Right atrium auricular region (tissue), 2 donors: Measurements from ENCODE around the gene TMEM53. TPM values are rescaled to one million over a fixed set of nuclear protein-coding genes. Genes with fewer than 3 reads are reported as not detected.
A peak's percentile ranks its signal among the peaks of the same experiment; 100 is the strongest.

Experiments
- DNase-seq: peaks from one replicate; pipeline ENCODE4 v3.0.0-alpha.2; 2019; ENCODE audit warnings: low spot score
- H3K27ac ChIP-seq, 2 donors: fragments of 200-600 bp; sonication (generic); 1 replicate in 1 of 2; 2 replicates in 1 of 2; pipeline ENCODE4 v1.5.1; 2016 to 2019
- H3K27me3 ChIP-seq, 2 donors: fragments of 200-600 bp; sonication (generic); one replicate each; pipeline versions ENCODE4 v1.5.1 to v1.6.0; 2017 to 2019
- H3K36me3 ChIP-seq: fragments of 200-600 bp; sonication (generic); one replicate; pipeline ENCODE4 v1.5.1; 2016
- H3K4me1 ChIP-seq, 2 donors: fragments of 200-600 bp; sonication (generic); one replicate each; pipeline versions ENCODE4 v1.5.1 to v1.6.0; 2017 to 2019
- H3K4me3 ChIP-seq, 2 donors: fragments of 200-600 bp; sonication (generic); 1 replicate in 1 of 2; 2 replicates in 1 of 2; pipeline ENCODE4 v1.5.1; 2017 to 2019; ENCODE audit warnings: mild to moderate bottlenecking in 1 of 2, moderate library complexity in 1 of 2
- H3K9me3 ChIP-seq, 2 donors: fragments of 200-600 bp; sonication (generic); one replicate each; pipeline ENCODE4 v1.5.1; 2019
- CTCF ChIP-seq, 2 donors: fragments of 200-600 bp; sonication (generic); IDR thresholded peaks; one replicate each; pipeline ENCODE4 v1.5.1; 2019; ENCODE audit warnings: antibody characterized with exemption in 2 of 2
- total RNA-seq, 2 donors: library from RNA; depleted of rRNA; stranded (reverse); fragments of >200 nt; gene quantifications; one replicate each; pipeline ENCODE4 v1.1.0, GENCODE V29; 2016

TMEM53 gene
- total RNA-seq, 2 donors from 2014 or later = 8.3 to 13.1 TPM

GRCh38 chr1:44642255-44642654, 32.0 kb downstream of the TMEM53 start:
- peaks cover 0 to 84% of the 10 kb centered on the region in 2 donors for H3K4me1 ChIP-seq
- H3K27me3 ChIP-seq = no peaks in the 10 kb centered on the region
- H3K36me3 ChIP-seq = peaks cover 51% of the 10 kb centered on the region
- no peak for DNase-seq
- H3K9me3 ChIP-seq = no peaks in the 10 kb centered on the region
- no peak overlapping the region for H3K4me3 ChIP-seq
- peak overlapping the region; percentile 71 to 86 for H3K27ac ChIP-seq
- TF ChIP-seq CTCF (IDR thresholded peaks at IDR 0.05) = no peak

- Histone ChIP-seq H3K27me3 (no peaks in the 10 kb centered on the region), H3K36me3 (peaks cover 51% of the 10 kb centered on the region), H3K27ac (peak overlapping the region; percentile 71 to 86), H3K9me3 (no peaks in the 10 kb centered on the region), H3K4me3 (no peak overlapping the region), H3K4me1 (peaks cover 0 to 92% of the 10 kb centered on the region in 2 donors)
- no peak for TF ChIP-seq CTCF (IDR thresholded peaks at IDR 0.05)
- no peak for DNase-seq
Measured at GRCh38 chr1:44641126-44642102, 32.9 kb downstream of the TMEM53 start.

GRCh38 chr1:44640200-44640853, 34.0 kb downstream of the TMEM53 start:
- DNase-seq = no peak
- no peak for TF ChIP-seq CTCF (IDR thresholded peaks at IDR 0.05)
- Histone ChIP-seq H3K9me3 (no peaks in the 10 kb centered on the region), H3K27ac (peak overlapping the region; percentile 71 to 86), H3K4me3 (no peak overlapping the region), H3K36me3 (peaks cover 54% of the 10 kb centered on the region), H3K27me3 (no peaks in the 10 kb centered on the region), H3K4me1 (peaks cover 0 to 93% of the 10 kb centered on the region in 2 donors)

GRCh38 chr1:44637702-44638411, 36.4 kb downstream of the TMEM53 start:
- no peak for DNase-seq
- Histone ChIP-seq H3K36me3 (peaks cover 64% of the 10 kb centered on the region), H3K27me3 (no peaks in the 10 kb centered on the region), H3K4me3 (no peak overlapping the region), H3K9me3 (no peaks in the 10 kb centered on the region), H3K4me1 (peaks cover 0 to 88% of the 10 kb centered on the region in 2 donors), H3K27ac (peak overlapping the region; percentile 64 to 70)
- TF ChIP-seq CTCF (IDR thresholded peaks at IDR 0.05) = no peak

- Histone ChIP-seq H3K27ac (peak overlapping the region; percentile 25 to 64), H3K9me3 (no peaks in the 10 kb centered on the region), H3K36me3 (peaks cover 64% of the 10 kb centered on the region), H3K4me1 (peaks cover 0 to 84% of the 10 kb centered on the region in 2 donors), H3K27me3 (no peaks in the 10 kb centered on the region), H3K4me3 (no peak overlapping the region)
- TF ChIP-seq CTCF (IDR thresholded peaks at IDR 0.05) = no peak
- DNase-seq = no peak
Measured at GRCh38 chr1:44636688-44637598, 37.3 kb downstream of the TMEM53 start.
